Tibial artery (tissue), 4 donors: ENCODE results near the gene ECHS1.

ENCODE experiments used
- DNase-seq, 2 donors: peaks; one replicate each; pipeline ENCODE4 v3.0.0-alpha.2; 2019
- H3K27ac ChIP-seq, 2 donors: fragments of 200-600 bp; sonication (generic) in 1 of 2; 1 replicate in 1 of 2; 2 replicates in 1 of 2; pipeline ENCODE4 v1.5.1; 2018 to 2019; ENCODE audit warnings: mild to moderate bottlenecking in 1 of 2
- H3K27me3 ChIP-seq, 2 donors: fragments of 200-600 bp; sonication (generic) in 1 of 2; one replicate each; pipeline versions ENCODE4 v1.5.1 to v1.6.0; 2016 to 2019
- H3K36me3 ChIP-seq, 3 donors: fragments of 200-600 bp; sonication (generic) in 2 of 3; one replicate each; pipeline ENCODE4 v1.5.1; 2016 to 2019; ENCODE audit warnings: mild to moderate bottlenecking in 2 of 3
- H3K4me1 ChIP-seq, 4 donors: fragments of 200-600 bp; sonication (generic) in 2 of 4; 1 replicate in 3 of 4; 2 replicates in 1 of 4; pipeline ENCODE4 v1.5.1; 2016 to 2019
- H3K4me3 ChIP-seq, 2 donors: fragments of 200-600 bp; sonication (generic) in 1 of 2; 1 replicate in 1 of 2; 2 replicates in 1 of 2; pipeline ENCODE4 v1.5.1; 2018 to 2019; ENCODE audit warnings: mild to moderate bottlenecking in 2 of 2
- H3K9me3 ChIP-seq, 3 donors: fragments of 200-600 bp; sonication (generic) in 1 of 3; one replicate each; pipeline ENCODE4 v1.5.1; 2016 to 2019
- CTCF ChIP-seq, 2 experiments: fragments of 200-600 bp in 1 of 2; fragments of 450-650 bp in 1 of 2; IDR thresholded peaks; one replicate each; pipeline ENCODE4 v1.5.1; 2017 to 2019; ENCODE audit warnings: antibody characterized with exemption in 2 of 2, mild to moderate bottlenecking in 1 of 2, moderate library complexity in 1 of 2
- intact Hi-C: fragments of 100-400 bp; cut with DNase I; formaldehyde crosslinking; loops from one replicate; pipeline ENCODE4 v1.15.0; 2023; ENCODE audit warnings: low total_unique reads

ECHS1 gene

GRCh38 chr10:133357285-133358161, 15.6 kb downstream of the ECHS1 start, which contains the start of gene FUOM:
FUOM (minus strand) TSS chr10:133358019; CDS start chr10:133358007, 12 bp downstream.
- Histone ChIP-seq H3K9me3 (no peaks in the 10 kb centered on the region), H3K4me3 (peak within 1 kb of the TSS; percentile 56 to 74), H3K27ac (peak within 1 kb of the TSS; percentile 58 to 60), H3K4me1 (peaks cover 0 to 26% (median 16%) of the 10 kb centered on the region in 4 donors), H3K27me3 (peaks cover 0 to 5% of the 10 kb centered on the region in 2 donors), H3K36me3 (peaks cover 0 to 15% (median 14%) of the 10 kb centered on the region in 3 donors)
- intact Hi-C loops: no loop called here
- TF ChIP-seq CTCF (IDR thresholded peaks at IDR 0.05): no peak
- no peak for DNase-seq

- no peak for DNase-seq
These were observed 16.4 kb downstream of the ECHS1 start for GRCh38 chr10:133356549-133357284.

GRCh38 chr10:133355991-133356390, 17.2 kb downstream of the ECHS1 start:
- TF ChIP-seq CTCF (IDR thresholded peaks at IDR 0.05): no peak
- no peak for DNase-seq
- Histone ChIP-seq H3K27me3 (peaks cover 0 to 20% of the 10 kb centered on the region in 2 donors), H3K27ac (no peak overlapping the region), H3K4me3 (no peak overlapping the region), H3K9me3 (no peaks in the 10 kb centered on the region), H3K4me1 (peaks cover 0 to 26% (median 16%) of the 10 kb centered on the region in 4 donors), H3K36me3 (peaks cover 0 to 4% (median 0%) of the 10 kb centered on the region in 3 donors)
- intact Hi-C loops: no loop called here

More at GRCh38 chr10:133356549-133357284, 16.4 kb downstream of the ECHS1 start:
- peak overlapping the region; percentile 56 to 74 for H3K4me3 ChIP-seq
- intact Hi-C loops: no loop called here
- H3K9me3 ChIP-seq: no peaks in the 10 kb centered on the region
- no peak overlapping the region for H3K27ac ChIP-seq
- H3K27me3 ChIP-seq: peaks cover 0 to 12% of the 10 kb centered on the region in 2 donors
- peaks cover 0 to 7% (median 6%) of the 10 kb centered on the region in 3 donors for H3K36me3 ChIP-seq
- TF ChIP-seq CTCF (IDR thresholded peaks at IDR 0.05): no peak
- peaks cover 0 to 26% (median 16%) of the 10 kb centered on the region in 4 donors for H3K4me1 ChIP-seq

- no peak for DNase-seq
- intact Hi-C loops: no loop called here
- peaks cover 0 to 4% (median 0%) of the 10 kb centered on the region in 3 donors for H3K36me3 ChIP-seq
These were observed 17.9 kb downstream of the ECHS1 start for GRCh38 chr10:133355266-133355665.

More at GRCh38 chr10:133355266-133355665, 17.9 kb downstream of the ECHS1 start:
- no peak overlapping the region for H3K27ac ChIP-seq
- H3K27me3 ChIP-seq: peaks cover 0 to 27% of the 10 kb centered on the region in 2 donors
- TF ChIP-seq CTCF (IDR thresholded peaks at IDR 0.05): no peak
- H3K9me3 ChIP-seq: no peaks in the 10 kb centered on the region
- H3K4me1 ChIP-seq: peaks cover 0 to 26% (median 16%) of the 10 kb centered on the region in 4 donors
- H3K4me3 ChIP-seq: no peak overlapping the region
